ENCODE measurements around the gene DPP6. TPM values are rescaled to one million over a fixed set of nuclear protein-coding genes. Genes with fewer than 3 reads are reported as not detected.

DPP6 gene
- total RNA-seq, 4 donors from 2014 or later, result 13.4 to 33.2 (median 26.8) TPM

GRCh38 chr7:154540596-154540995 lies 488.4 kb downstream of the DPP6 start:
- intact Hi-C loops (cut with DNase I), result no loop called here
- WGBS, result 85% methylated on average over 4 of the region's 4 CpGs
- Histone ChIP-seq H3K36me3 (no peaks in the 10 kb centered on the region), H3K4me1 (no peaks in the 10 kb centered on the region), H3K27ac (replicated peaks in 1 of 4) (no peak overlapping the region), H3K4me3 (no peak overlapping the region), H3K27me3 (no peaks in the 10 kb centered on the region), H3K9me3 (no peaks in the 10 kb centered on the region)
- no peak for TF ChIP-seq CTCF (IDR thresholded peaks at IDR 0.05)
- no peak for TF ChIP-seq POLR2A (IDR thresholded peaks at IDR 0.05; ENCODE audit: low read depth)
- no peak for TF ChIP-seq EP300 (IDR thresholded peaks at IDR 0.05)
- TF ChIP-seq POLR2AphosphoS5 (IDR thresholded peaks at IDR 0.05), result no peak
- no peak for DNase-seq (ENCODE audit: extremely low spot score)

- 77% methylated on average over 5 of the region's 5 CpGs for WGBS
- no peak for TF ChIP-seq POLR2A (IDR thresholded peaks at IDR 0.05; ENCODE audit: low read depth)
- no peak for TF ChIP-seq CTCF (IDR thresholded peaks at IDR 0.05)
- no peak for TF ChIP-seq POLR2AphosphoS5 (IDR thresholded peaks at IDR 0.05)
- no peak for TF ChIP-seq EP300 (IDR thresholded peaks at IDR 0.05)
These were observed 489.4 kb downstream of the DPP6 start for GRCh38 chr7:154541606-154542005.

GRCh38 chr7:154546946-154547587 lies 494.9 kb downstream of the DPP6 start:
- intact Hi-C loops (cut with DNase I), result no loop called here
- no peaks in the 10 kb centered on the region for H3K27me3 ChIP-seq
- 62% methylated on average over 9 of the region's 9 CpGs for WGBS
- no peak overlapping the region for H3K27ac ChIP-seq (replicated peaks in 1 of 4)
- H3K9me3 ChIP-seq, result peaks cover 0 to 4% (median 0%) of the 10 kb centered on the region in 4 donors
- no peak for DNase-seq (ENCODE audit: extremely low spot score)
- no peaks in the 10 kb centered on the region for H3K36me3 ChIP-seq
- no peak overlapping the region for H3K4me3 ChIP-seq
- H3K4me1 ChIP-seq, result no peaks in the 10 kb centered on the region
- TF ChIP-seq POLR2AphosphoS5 (IDR thresholded peaks at IDR 0.05) (no peak), EP300 (IDR thresholded peaks at IDR 0.05) (no peak)

More at GRCh38 chr7:154541606-154542005, 489.4 kb downstream of the DPP6 start:
- no peak for DNase-seq (ENCODE audit: extremely low spot score)
- intact Hi-C loops (cut with DNase I), result no loop called here
- Histone ChIP-seq H3K9me3 (no peaks in the 10 kb centered on the region), H3K36me3 (no peaks in the 10 kb centered on the region), H3K4me1 (no peaks in the 10 kb centered on the region), H3K4me3 (no peak overlapping the region), H3K27me3 (no peaks in the 10 kb centered on the region), H3K27ac (replicated peaks in 1 of 4) (no peak overlapping the region)

- no peak overlapping the region for H3K27ac ChIP-seq (replicated peaks in 1 of 4)
- H3K27me3 ChIP-seq, result no peaks in the 10 kb centered on the region
- H3K9me3 ChIP-seq, result peaks cover 0 to 4% (median 0%) of the 10 kb centered on the region in 4 donors
- H3K4me3 ChIP-seq, result no peak overlapping the region
- no peaks in the 10 kb centered on the region for H3K4me1 ChIP-seq
- WGBS, result 70% methylated on average over 9 of the region's 10 CpGs
- DNase-seq (ENCODE audit: extremely low spot score), result no peak
- no peak for TF ChIP-seq POLR2A (IDR thresholded peaks at IDR 0.05; ENCODE audit: low read depth)
- no peak for TF ChIP-seq POLR2AphosphoS5 (IDR thresholded peaks at IDR 0.05)
- TF ChIP-seq CTCF (IDR thresholded peaks at IDR 0.05), result no peak
- no peak for TF ChIP-seq EP300 (IDR thresholded peaks at IDR 0.05)
- intact Hi-C loops (cut with DNase I), result no loop called here
- H3K36me3 ChIP-seq, result no peaks in the 10 kb centered on the region
These were observed 501.6 kb downstream of the DPP6 start for GRCh38 chr7:154553711-154554265.

- Histone ChIP-seq H3K4me3 (no peak overlapping the region), H3K9me3 (no peaks in the 10 kb centered on the region), H3K27me3 (no peaks in the 10 kb centered on the region), H3K27ac (replicated peaks in 1 of 4) (no peak overlapping the region), H3K36me3 (no peaks in the 10 kb centered on the region), H3K4me1 (no peaks in the 10 kb centered on the region)
- no peak for TF ChIP-seq POLR2AphosphoS5 (IDR thresholded peaks at IDR 0.05)
- TF ChIP-seq POLR2A (IDR thresholded peaks at IDR 0.05; ENCODE audit: low read depth), result no peak
- TF ChIP-seq EP300 (IDR thresholded peaks at IDR 0.05), result no peak
- TF ChIP-seq CTCF (IDR thresholded peaks at IDR 0.05), result no peak
- intact Hi-C loops (cut with DNase I), result no loop called here
- no peak for DNase-seq (ENCODE audit: extremely low spot score)
- 87% methylated on average over 3 of the region's 3 CpGs for WGBS
These were observed 507.3 kb downstream of the DPP6 start for GRCh38 chr7:154559454-154559853.
